GM19351 (cell line): ENCODE measurements around the gene NCAPG2.

Experiments
- ATAC-seq: cut with Tn5 transposase; IDR thresholded peaks from one replicate; pipeline ENCODE4 v1.9.1; 2021; ENCODE audit warnings: mild to moderate bottlenecking, moderate library complexity; ENCODE audit not compliant: unreplicated experiment

The NCAPG2 gene

GRCh38 chr7:158704524-158705233 lies at the start of gene NCAPG2:
TSS of gene NCAPG2 (minus strand) at chr7:158704804. CDS start at chr7:158701899, 2,905 bp downstream.
- ATAC-seq, result peak; percentile 94

- no peak for ATAC-seq
Observed at GRCh38 chr7:158753900-158754299, 49.3 kb upstream of the NCAPG2 start.

- no peak for ATAC-seq
Observed at GRCh38 chr7:158751751-158752150, 47.1 kb upstream of the NCAPG2 start.

GRCh38 chr7:158751199-158751598 lies 46.6 kb upstream of the NCAPG2 start:
- ATAC-seq, result no peak

GRCh38 chr7:158750702-158751101 lies 46.1 kb upstream of the NCAPG2 start:
- ATAC-seq, result no peak

GRCh38 chr7:158749396-158749795 lies 44.8 kb upstream of the NCAPG2 start:
- no peak for ATAC-seq

GRCh38 chr7:158748335-158748734 lies 43.7 kb upstream of the NCAPG2 start:
- ATAC-seq, result no peak

- no peak for ATAC-seq
Observed at GRCh38 chr7:158747408-158747807, 42.8 kb upstream of the NCAPG2 start.

GRCh38 chr7:158746957-158747356 lies 42.4 kb upstream of the NCAPG2 start:
- no peak for ATAC-seq

GRCh38 chr7:158745057-158745715 lies 40.6 kb upstream of the NCAPG2 start:
- ATAC-seq, result no peak

GRCh38 chr7:158744070-158744469 lies 39.5 kb upstream of the NCAPG2 start:
- no peak for ATAC-seq

- no peak for ATAC-seq
Observed at GRCh38 chr7:158743219-158743618, 38.6 kb upstream of the NCAPG2 start.

- no peak for ATAC-seq
Observed at GRCh38 chr7:158742065-158742821, 37.6 kb upstream of the NCAPG2 start.

- ATAC-seq, result no peak
Observed at GRCh38 chr7:158741294-158741666, 36.7 kb upstream of the NCAPG2 start.

GRCh38 chr7:158740657-158741293 lies 36.2 kb upstream of the NCAPG2 start:
- no peak for ATAC-seq

- ATAC-seq, result no peak
Observed at GRCh38 chr7:158740013-158740656, 35.5 kb upstream of the NCAPG2 start.

GRCh38 chr7:158738841-158739240 lies 34.2 kb upstream of the NCAPG2 start:
- no peak for ATAC-seq

- no peak for ATAC-seq
Observed at GRCh38 chr7:158737064-158737695, 32.6 kb upstream of the NCAPG2 start.

GRCh38 chr7:158735935-158736334 lies 31.3 kb upstream of the NCAPG2 start:
- no peak for ATAC-seq

- ATAC-seq, result no peak
Observed at GRCh38 chr7:158734861-158735260, 30.3 kb upstream of the NCAPG2 start.
